ENCODE results near the gene GLRA1.

The GLRA1 gene

GRCh38 chr5:151958111-151958510 lies 33.5 kb upstream of the GLRA1 start:
- H3K4me3 ChIP-seq (replicated peaks; ENCODE audit: low read depth, low read length) = no peak overlapping the region
- TF ChIP-seq, protein P1, sequence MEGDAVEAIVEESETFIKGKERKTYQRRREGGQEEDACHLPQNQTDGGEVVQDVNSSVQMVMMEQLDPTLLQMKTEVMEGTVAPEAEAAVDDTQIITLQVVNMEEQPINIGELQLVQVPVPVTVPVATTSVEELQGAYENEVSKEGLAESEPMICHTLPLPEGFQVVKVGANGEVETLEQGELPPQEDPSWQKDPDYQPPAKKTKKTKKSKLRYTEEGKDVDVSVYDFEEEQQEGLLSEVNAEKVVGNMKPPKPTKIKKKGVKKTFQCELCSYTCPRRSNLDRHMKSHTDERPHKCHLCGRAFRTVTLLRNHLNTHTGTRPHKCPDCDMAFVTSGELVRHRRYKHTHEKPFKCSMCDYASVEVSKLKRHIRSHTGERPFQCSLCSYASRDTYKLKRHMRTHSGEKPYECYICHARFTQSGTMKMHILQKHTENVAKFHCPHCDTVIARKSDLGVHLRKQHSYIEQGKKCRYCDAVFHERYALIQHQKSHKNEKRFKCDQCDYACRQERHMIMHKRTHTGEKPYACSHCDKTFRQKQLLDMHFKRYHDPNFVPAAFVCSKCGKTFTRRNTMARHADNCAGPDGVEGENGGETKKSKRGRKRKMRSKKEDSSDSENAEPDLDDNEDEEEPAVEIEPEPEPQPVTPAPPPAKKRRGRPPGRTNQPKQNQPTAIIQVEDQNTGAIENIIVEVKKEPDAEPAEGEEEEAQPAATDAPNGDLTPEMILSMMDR (IDR thresholded peaks at IDR 0.05; ENCODE audit: low read depth, low read length, missing control alignments) = no peak
- no peak for DNase-seq (ENCODE audit: extremely low read depth, low read depth)

DNA sequence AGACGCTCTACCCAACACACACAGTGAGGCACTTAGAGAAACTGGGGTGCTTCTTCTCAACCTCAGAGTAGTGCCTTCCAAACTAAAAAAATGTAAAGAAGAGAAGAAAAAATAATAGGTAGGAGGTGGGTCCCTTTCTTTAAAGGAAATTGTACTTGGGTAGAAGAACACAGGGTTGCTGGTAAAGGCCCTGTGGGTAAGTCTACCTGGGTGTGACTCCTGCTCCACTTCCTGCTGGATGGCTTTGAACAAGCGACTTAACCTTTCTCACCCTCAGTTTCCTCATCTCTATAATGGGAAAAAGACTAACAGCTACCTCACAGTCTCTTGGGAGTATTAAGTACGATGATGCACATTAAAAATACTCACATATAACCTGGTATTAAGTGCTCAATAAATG lies 32.1 kb upstream of the GLRA1 start:
- H3K4me3 ChIP-seq (replicated peaks; ENCODE audit: low read depth, low read length) = no peak overlapping the region
- TF ChIP-seq, protein P1 (IDR thresholded peaks at IDR 0.05; ENCODE audit: low read depth, low read length, missing control alignments) = no peak
- no peak for DNase-seq (ENCODE audit: extremely low read depth, low read depth)

GRCh38 chr5:151954255-151954654 lies 29.6 kb upstream of the GLRA1 start:
- TF ChIP-seq, protein P1 (IDR thresholded peaks at IDR 0.05; ENCODE audit: low read depth, low read length, missing control alignments) = no peak
- DNase-seq (ENCODE audit: extremely low read depth, low read depth) = no peak

GRCh38 chr5:151953833-151954232 lies 29.2 kb upstream of the GLRA1 start:
- no peak overlapping the region for H3K4me3 ChIP-seq (replicated peaks; ENCODE audit: low read depth, low read length)
- TF ChIP-seq, protein P1 (IDR thresholded peaks at IDR 0.05; ENCODE audit: low read depth, low read length, missing control alignments) = no peak
- no peak for DNase-seq (ENCODE audit: extremely low read depth, low read depth)

More at GRCh38 chr5:151954255-151954654, 29.6 kb upstream of the GLRA1 start:
- no peak overlapping the region for H3K4me3 ChIP-seq (replicated peaks; ENCODE audit: low read depth, low read length)

GRCh38 chr5:151952238-151952637 lies 27.6 kb upstream of the GLRA1 start:
- DNase-seq (ENCODE audit: extremely low read depth, low read depth) = no peak
- no peak overlapping the region for H3K4me3 ChIP-seq (replicated peaks; ENCODE audit: low read depth, low read length)
- TF ChIP-seq, protein P1 (IDR thresholded peaks at IDR 0.05; ENCODE audit: low read depth, low read length, missing control alignments) = no peak

DNA sequence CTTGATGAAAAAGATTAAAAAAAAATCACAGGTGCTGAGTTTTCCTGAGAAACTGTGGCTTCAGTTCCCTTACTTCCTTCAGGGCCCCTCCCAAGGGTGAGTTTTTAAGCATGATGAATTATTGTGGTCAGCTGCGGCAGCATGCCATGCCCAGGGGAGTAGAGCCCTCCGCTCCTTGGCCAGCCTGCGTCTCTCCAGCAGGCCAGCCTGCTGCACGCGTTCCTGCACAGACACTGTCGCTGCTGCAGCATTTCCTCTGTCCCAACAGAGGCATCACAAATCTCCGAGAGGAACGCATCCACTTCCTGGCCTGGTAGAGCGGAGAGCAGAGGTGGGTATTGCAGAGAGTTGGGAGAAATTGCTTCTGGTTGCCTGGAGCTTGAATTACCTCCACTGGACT lies 26.1 kb upstream of the GLRA1 start:
- DNase-seq (ENCODE audit: extremely low read depth, low read depth) = no peak
- TF ChIP-seq, protein P1 (IDR thresholded peaks at IDR 0.05; ENCODE audit: low read depth, low read length, missing control alignments) = no peak
- H3K4me3 ChIP-seq (replicated peaks; ENCODE audit: low read depth, low read length) = no peak overlapping the region

DNA sequence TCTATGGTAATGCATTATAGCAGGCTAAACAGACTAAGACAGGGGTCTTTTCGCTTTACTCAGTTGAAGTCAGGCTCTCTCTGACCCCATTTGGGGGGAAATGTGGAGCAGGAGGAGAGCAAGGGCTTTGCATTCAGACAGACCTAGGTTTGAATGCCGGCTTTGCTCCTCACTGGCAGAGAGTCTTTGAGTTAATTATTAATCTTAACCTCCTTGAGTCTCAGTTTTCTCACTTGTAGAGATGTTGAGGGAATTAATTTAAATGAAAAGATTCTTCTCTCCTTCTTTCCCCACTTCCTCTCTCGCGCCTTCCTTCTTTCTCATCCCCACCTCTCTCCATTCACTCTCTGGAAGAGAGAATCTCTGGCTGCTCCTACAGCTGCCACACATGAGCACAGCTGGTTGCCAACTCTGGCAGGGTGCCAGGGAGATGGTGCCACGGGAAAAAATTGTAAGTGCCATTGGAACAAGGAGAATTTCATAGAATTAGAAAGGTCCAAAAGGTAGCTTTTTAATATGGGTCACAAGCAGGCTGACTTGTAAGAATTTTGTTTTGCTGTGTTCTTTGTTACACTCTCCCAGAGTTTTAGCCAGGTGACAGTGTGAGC lies 25.2 kb upstream of the GLRA1 start:
- DNase-seq (ENCODE audit: extremely low read depth, low read depth) = no peak
- H3K4me3 ChIP-seq (replicated peaks; ENCODE audit: low read depth, low read length) = no peak overlapping the region
- TF ChIP-seq, protein P1 (IDR thresholded peaks at IDR 0.05; ENCODE audit: low read depth, low read length, missing control alignments) = no peak

Measured in HFF-Myc (cell line).